NCI-H1436 (cell line): ENCODE data around the gene HACE1.
A peak's percentile ranks its signal among the peaks of the same experiment; 100 is the strongest.
"Not testable (repeated sequence)": the region's sequence is repeated elsewhere in the genome, so short reads cannot be mapped to it uniquely, and the experiment has no call there.

Experiments used
- DNase-seq: peaks from one replicate; lab custom pipeline; 2025; lab: John Stamatoyannopoulos, UW

HACE1 gene

GRCh38 chr6:104859225-104860146, at the start of gene HACE1:
HACE1 (minus strand) TSS chr6:104859919; CDS start chr6:104859642, 277 bp downstream.
- DNase-seq = peak; percentile 76

GRCh38 chr6:104908888-104909525, 49.3 kb upstream of the HACE1 start:
- DNase-seq = no peak

- no peak for DNase-seq
Measured at GRCh38 chr6:104908031-104908887, 48.5 kb upstream of the HACE1 start.

GRCh38 chr6:104898893-104899292, 39.2 kb upstream of the HACE1 start:
- not testable (repeated sequence) for DNase-seq

- no peak for DNase-seq
Measured at GRCh38 chr6:104896914-104897313, 37.2 kb upstream of the HACE1 start.

- DNase-seq = no peak
Measured at GRCh38 chr6:104888066-104888465, 28.3 kb upstream of the HACE1 start.

- DNase-seq = no peak
Measured at GRCh38 chr6:104887350-104887749, 27.6 kb upstream of the HACE1 start.

GRCh38 chr6:104885518-104886043, 25.9 kb upstream of the HACE1 start:
- DNase-seq = no peak

GRCh38 chr6:104884867-104885517, 25.3 kb upstream of the HACE1 start:
- DNase-seq = no peak

GRCh38 chr6:104881964-104882668, 22.4 kb upstream of the HACE1 start:
- DNase-seq = no peak

GRCh38 chr6:104862456-104862855, 2.7 kb upstream of the HACE1 start:
- no peak for DNase-seq

GRCh38 chr6:104860221-104860620, 502 bp upstream of the HACE1 start:
- no peak for DNase-seq

- no peak for DNase-seq
Measured at GRCh38 chr6:104858642-104859041, 1.1 kb downstream of the HACE1 start.

- no peak for DNase-seq
Measured at GRCh38 chr6:104855507-104855906, 4.2 kb downstream of the HACE1 start.

- not testable (repeated sequence) for DNase-seq
Measured at GRCh38 chr6:104847721-104848120, 12.0 kb downstream of the HACE1 start.

GRCh38 chr6:104843229-104843628, 16.5 kb downstream of the HACE1 start:
- DNase-seq = no peak

- DNase-seq = no peak
Measured at GRCh38 chr6:104837158-104837557, 22.6 kb downstream of the HACE1 start.

- DNase-seq = not testable (repeated sequence)
Measured at GRCh38 chr6:104836479-104837020, 23.2 kb downstream of the HACE1 start.

- DNase-seq = no peak
Measured at GRCh38 chr6:104835782-104836181, 23.9 kb downstream of the HACE1 start.

GRCh38 chr6:104829183-104829958, 30.3 kb downstream of the HACE1 start:
- DNase-seq = no peak
